HEK293 (cell line): ENCODE data around the gene MAML2.

ENCODE experiments used
- CTCF ChIA-PET: fragments of 350-600 bp; formaldehyde crosslinking; extraction: SDS; loops from one replicate; lab custom pipeline; 2021; ENCODE audit warnings: antibody characterized with exemption; lab: Yijun Ruan, JAX
- POLR2A ChIA-PET: fragments of 300-600 bp; formaldehyde crosslinking; extraction: SDS; loops from one replicate; lab custom pipeline; 2020; ENCODE audit warnings: antibody characterized with exemption, inconsistent platforms; lab: Yijun Ruan, JAX
- H3K27ac ChIP-seq: fragments of 200-500 bp; sonication (Bioruptor generic); 2 replicates; pipeline ENCODE4 v1.5.1; 2014; ENCODE audit warnings: low read depth, low read length, control low read depth, inconsistent platforms; ENCODE audit errors: extremely low read depth
- H3K36me3 ChIP-seq, 2 experiments: fragments of 200-500 bp in 1 of 2; sonication (Bioruptor generic) in 1 of 2; 1 replicate in 1 of 2; 2 replicates in 1 of 2; pipeline ENCODE4 v1.5.1; 2014 to 2017; ENCODE audit warnings: inconsistent platforms in 2 of 2, low read length in 2 of 2; ENCODE audit not compliant: control insufficient read depth in 2 of 2, insufficient read depth in 1 of 2
- H3K4me1 ChIP-seq: fragments of 200-500 bp; sonication (Bioruptor generic); 2 replicates; pipeline ENCODE4 v1.5.1; 2014; ENCODE audit warnings: mild to moderate bottlenecking, low read length, inconsistent platforms; ENCODE audit not compliant: control insufficient read depth, insufficient read depth
- H3K4me3 ChIP-seq: 2 replicates; pipeline ENCODE4 v1.5.1; 2011; ENCODE audit warnings: low read depth, mild to moderate bottlenecking, control low read depth, low read length, moderate library complexity
- H3K9me3 ChIP-seq: fragments of 200-500 bp; sonication (Bioruptor generic); 2 replicates; pipeline ENCODE4 v1.5.1; 2014; ENCODE audit warnings: low read depth, low read length, inconsistent platforms; ENCODE audit not compliant: control insufficient read depth, insufficient read depth
- GLIS2 ChIP-seq: fragments of 450-650 bp; formaldehyde crosslinking; IDR thresholded peaks from 2 replicates; pipeline ENCODE4 v1.5.1; 2016; ENCODE audit warnings: missing biosample characterization, missing genetic modification characterization
- IKZF3 ChIP-seq: fragments of 450-650 bp; IDR thresholded peaks from 2 replicates; pipeline ENCODE4 v1.5.0; 2018; ENCODE audit warnings: missing biosample characterization, mild to moderate bottlenecking, missing genetic modification characterization, moderate library complexity
- KLF16 ChIP-seq: fragments of 450-650 bp; formaldehyde crosslinking; IDR thresholded peaks from 2 replicates; pipeline ENCODE4 v1.5.1; 2017; ENCODE audit warnings: missing biosample characterization, missing genetic modification characterization
- PRDM6 ChIP-seq: fragments of 450-650 bp; formaldehyde crosslinking; IDR thresholded peaks from 2 replicates; pipeline ENCODE4 v1.5.1; 2017; ENCODE audit warnings: missing biosample characterization, missing genetic modification characterization
- SCRT2 ChIP-seq: fragments of 450-650 bp; formaldehyde crosslinking; IDR thresholded peaks from 2 replicates; pipeline ENCODE4 v1.5.1; 2016; ENCODE audit warnings: missing biosample characterization, missing genetic modification characterization
- SP7 ChIP-seq: fragments of 450-650 bp; formaldehyde crosslinking; IDR thresholded peaks from 2 replicates; pipeline ENCODE4 v1.5.1; 2016; ENCODE audit warnings: missing biosample characterization, missing genetic modification characterization
- ZBTB1 ChIP-seq: fragments of 450-650 bp; formaldehyde crosslinking; IDR thresholded peaks from 2 replicates; pipeline ENCODE4 v1.5.1; 2016; ENCODE audit warnings: missing biosample characterization, missing genetic modification characterization
- ZEB2 ChIP-seq: fragments of 450-650 bp; formaldehyde crosslinking; IDR thresholded peaks from 2 replicates; pipeline ENCODE4 v1.5.1; 2016; ENCODE audit warnings: missing biosample characterization, missing genetic modification characterization
- ZFHX2 ChIP-seq: fragments of 450-650 bp; formaldehyde crosslinking; conservative IDR thresholded peaks from 2 replicates; pipeline ENCODE4 v1.5.1; 2016; ENCODE audit warnings: missing biosample characterization, missing genetic modification characterization
- ZNF112 ChIP-seq: fragments of 450-650 bp; formaldehyde crosslinking; IDR thresholded peaks from 2 replicates; pipeline ENCODE4 v1.5.0; 2017; ENCODE audit warnings: missing biosample characterization, missing genetic modification characterization
- ZNF114 ChIP-seq: fragments of 450-650 bp; formaldehyde crosslinking; IDR thresholded peaks from 2 replicates; pipeline ENCODE4 v1.5.0; 2017; ENCODE audit warnings: missing biosample characterization, missing genetic modification characterization
- ZNF146 ChIP-seq: fragments of 450-650 bp; formaldehyde crosslinking; IDR thresholded peaks from 2 replicates; pipeline ENCODE4 v1.5.1; 2016; ENCODE audit warnings: missing biosample characterization, missing genetic modification characterization
- ZNF26 ChIP-seq: fragments of 450-650 bp; formaldehyde crosslinking; IDR thresholded peaks from 2 replicates; pipeline ENCODE4 v1.5.1; 2016; ENCODE audit warnings: missing biosample characterization, missing genetic modification characterization
- ZNF292 ChIP-seq: fragments of 450-650 bp; formaldehyde crosslinking; IDR thresholded peaks from 2 replicates; pipeline ENCODE4 v1.5.1; 2016; ENCODE audit warnings: low read depth, missing biosample characterization, missing genetic modification characterization, borderline replicate concordance
- ZNF433 ChIP-seq: fragments of 450-650 bp; formaldehyde crosslinking; IDR thresholded peaks from 2 replicates; pipeline ENCODE4 v1.5.1; 2016; ENCODE audit warnings: missing biosample characterization, missing genetic modification characterization, low read depth
- ZNF513 ChIP-seq: fragments of 450-650 bp; IDR thresholded peaks from 2 replicates; pipeline ENCODE4 v1.5.1; 2018; ENCODE audit warnings: missing biosample characterization, missing genetic modification characterization
- ZNF514 ChIP-seq: fragments of 450-650 bp; formaldehyde crosslinking; IDR thresholded peaks from 2 replicates; pipeline ENCODE4 v1.5.1; 2016; ENCODE audit warnings: missing biosample characterization, missing genetic modification characterization
- ZNF521 ChIP-seq: fragments of 450-650 bp; formaldehyde crosslinking; IDR thresholded peaks from 2 replicates; pipeline ENCODE4 v1.5.1; 2017; ENCODE audit warnings: missing biosample characterization, mild to moderate bottlenecking, missing genetic modification characterization
- ZNF670 ChIP-seq: fragments of 450-650 bp; formaldehyde crosslinking; IDR thresholded peaks from 2 replicates; pipeline ENCODE4 v1.5.1; 2016; ENCODE audit warnings: missing biosample characterization, missing genetic modification characterization, low read depth
- ZNF707 ChIP-seq: fragments of 450-650 bp; formaldehyde crosslinking; IDR thresholded peaks from 2 replicates; pipeline ENCODE4 v1.5.1; 2016; ENCODE audit warnings: missing biosample characterization, missing genetic modification characterization
- ZNF747 ChIP-seq: fragments of 450-650 bp; formaldehyde crosslinking; IDR thresholded peaks from 2 replicates; pipeline ENCODE4 v1.5.1; 2016; ENCODE audit warnings: missing biosample characterization, missing genetic modification characterization
- ZNF768 ChIP-seq: fragments of 450-650 bp; formaldehyde crosslinking; IDR thresholded peaks from 2 replicates; pipeline ENCODE4 v1.5.1; 2018; ENCODE audit warnings: missing biosample characterization, mild to moderate bottlenecking, missing genetic modification characterization

The MAML2 gene

GRCh38 chr11:96021901-96022650, 320.9 kb downstream of the MAML2 start:
- Histone ChIP-seq H3K9me3 (no peaks in the 10 kb centered on the region), H3K27ac (no peak overlapping the region), H3K36me3 (no peaks in the 10 kb centered on the region), H3K4me3 (no peak overlapping the region), H3K4me1 (no peaks in the 10 kb centered on the region)
- POLR2A ChIA-PET: no interaction called here
- CTCF ChIA-PET: interaction anchor here (1.1 kb wide), 1 partner anchor 12 kb away, joined by 3 read pairs; no protein-coding TSS in a partner anchor
- TF ChIP-seq ZNF670 (tag by site-specific recombination): no peak
- no peak for TF ChIP-seq GLIS2 (tag by site-specific recombination)
- TF ChIP-seq ZNF707 (tag by site-specific recombination): no peak
- no peak for TF ChIP-seq ZNF114 (tag by site-specific recombination)
- TF ChIP-seq ZNF26 (tag by site-specific recombination): no peak
- TF ChIP-seq ZNF747 (tag by site-specific recombination): no peak
- no peak for TF ChIP-seq ZEB2 (tag by site-specific recombination)
- TF ChIP-seq ZBTB1 (tag by site-specific recombination): no peak
- no peak for TF ChIP-seq SCRT2

- Histone ChIP-seq H3K9me3 (no peaks in the 10 kb centered on the region), H3K27ac (no peak overlapping the region)
- POLR2A ChIA-PET: no interaction called here
- no peak for TF ChIP-seq PRDM6
- TF ChIP-seq ZNF292: no peak
- no peak for TF ChIP-seq ZNF146
- TF ChIP-seq ZNF514 (tag by site-specific recombination): no peak
- TF ChIP-seq KLF16 (tag by site-specific recombination): no peak
- TF ChIP-seq ZNF521 (tag by site-specific recombination): no peak
- TF ChIP-seq IKZF3 (tag by site-specific recombination): no peak
- no peak for TF ChIP-seq ZNF433
- TF ChIP-seq ZNF112 (tag by site-specific recombination): no peak
- TF ChIP-seq, all 188 proteins: peak for 0
- Histone ChIP-seq H3K36me3 (no peaks in the 10 kb centered on the region), H3K4me3 (no peak overlapping the region), H3K4me1 (0 out of 2 replicates have a peak, but pooled peaks cover 2% of the 10 kb centered on the region)
- CTCF ChIA-PET: interaction anchor here (0.6 to 0.8 kb wide), 2 partner anchors 217 to 323 kb away, joined by 3 to 6 read pairs; partner anchors contain the start of gene MAML2
Observed at GRCh38 chr11:96019810-96020747, 322.9 kb downstream of the MAML2 start.

GRCh38 chr11:96019281-96019680, 323.7 kb downstream of the MAML2 start:
- no peak for TF ChIP-seq SCRT2
- no peak for TF ChIP-seq ZNF513 (tag by site-specific recombination)
- TF ChIP-seq ZFHX2 (tag by site-specific recombination): no peak
- TF ChIP-seq ZNF670 (tag by site-specific recombination): no peak
- no peak for TF ChIP-seq ZNF112 (tag by site-specific recombination)
- TF ChIP-seq KLF16 (tag by site-specific recombination): no peak
- TF ChIP-seq SP7 (tag by site-specific recombination): no peak
- TF ChIP-seq ZNF768: no peak
- Histone ChIP-seq H3K4me3 (no peak overlapping the region), H3K4me1 (0 out of 2 replicates have a peak, but pooled peaks cover 2% of the 10 kb centered on the region), H3K36me3 (no peaks in the 10 kb centered on the region), H3K9me3 (no peaks in the 10 kb centered on the region), H3K27ac (no peak overlapping the region)
- ChIA-PET CTCF (no interaction called here), POLR2A (no interaction called here)
